Psoas muscle (tissue), 8 donors: ENCODE results near the gene XXYLT1. TPM values are rescaled to one million over a fixed set of nuclear protein-coding genes. Genes with fewer than 3 reads are reported as not detected.
"Not testable (repeated sequence)": the region's sequence is repeated elsewhere in the genome, so short reads cannot be mapped to it uniquely, and the experiment has no call there.

ENCODE experiments used
- ATAC-seq, 4 donors: fragments of 200-7000 bp; cut with Tn5 transposase; one replicate each; pipeline ENCODE4 v1.9.1; 2020; ENCODE audit warnings: moderate library complexity in 3 of 4, mild to moderate bottlenecking in 2 of 4
- DNase-seq, 2 donors: peaks; one replicate each; pipeline ENCODE4 v3.0.0-alpha.2; 2020
- H3K27ac ChIP-seq: fragments of 200-600 bp; one replicate; pipeline ENCODE4 v1.8.0; 2022
- H3K27me3 ChIP-seq, 3 donors: fragments of 200-600 bp in 1 of 3; one replicate each; pipeline versions ENCODE4 v1.6.1 to v1.8.0; 2013 to 2022; ENCODE audit warnings: low read length in 2 of 3, mild to moderate bottlenecking in 2 of 3, moderate library complexity in 1 of 3; ENCODE audit not compliant: insufficient read depth in 3 of 3
- H3K36me3 ChIP-seq, 2 donors: fragments of 200-600 bp in 1 of 2; one replicate each; pipeline versions ENCODE4 v1.6.1 to v1.8.0; 2013 to 2022; ENCODE audit warnings: low read depth in 1 of 2, mild to moderate bottlenecking in 1 of 2, moderate library complexity in 1 of 2; ENCODE audit not compliant: insufficient read depth in 1 of 2
- H3K4me1 ChIP-seq: fragments of 200-600 bp; one replicate; pipeline ENCODE4 v1.8.0; 2022
- H3K4me3 ChIP-seq: fragments of 200-600 bp; one replicate; pipeline ENCODE4 v1.8.0; 2022; ENCODE audit warnings: mild to moderate bottlenecking
- H3K9me3 ChIP-seq: fragments of 200-600 bp; one replicate; pipeline ENCODE4 v1.8.0; 2022
- CTCF ChIP-seq: fragments of 200-600 bp; IDR thresholded peaks from one replicate; pipeline ENCODE4 v1.8.0; 2022; ENCODE audit warnings: antibody characterized with exemption
- WGBS, 3 donors: extraction: QIAGEN DNeasy Blood & Tissue Kit; methylation state at CpG; one replicate each; pipeline versions ENCODE4 v1.1.6 to v1.1.7; 2013; 5-methylcytosine and 5-hydroxymethylcytosine counted together
- intact Hi-C, 2 donors: fragments of 100-400 bp; cut with DNase I; formaldehyde crosslinking; loops; one replicate each; pipeline versions ENCODE4 v1.11.0 to v1.14.2; 2022
- polyA plus RNA-seq, 3 donors: library from polyadenylated mRNA; stranded (reverse); fragments of 200-250 nt; gene quantifications; one replicate each; pipeline ENCODE4 v1.2.3, GENCODE V29; 2013
- total RNA-seq, 4 donors: library from RNA; stranded (reverse); fragmentation: NEBNext Ultra II Directional in 2 of 4; extraction: Animal tissue kit (Norgen Biotek cat#: 25700) in 2 of 4; gene quantifications; one replicate each; pipeline versions ENCODE4 v1.2.1 to v1.2.4, GENCODE V29; 2021 to 2023
- donor health status: healthy with polysubstance abuse.
- donor health status: DM: no; HTN: no; CAD: no; lungs with moderate emphysema.
- donor health status: Bipolar disorder and iron deficiency.
- donor health status: healthy.
- donor health status: DM: yes; HTN: yes; CAD: no.
- donor health status: DM: no; HTN: no; CAD: no.
- donor health status: DM: no; HTN: no; CAD: no.
- donor health status: DM: yes; HTN: yes; CAD: no.

The XXYLT1 gene
- total and polyA plus RNA-seq, 7 donors = 0.86 to 3.5 (median 1.8) TPM

DNA sequence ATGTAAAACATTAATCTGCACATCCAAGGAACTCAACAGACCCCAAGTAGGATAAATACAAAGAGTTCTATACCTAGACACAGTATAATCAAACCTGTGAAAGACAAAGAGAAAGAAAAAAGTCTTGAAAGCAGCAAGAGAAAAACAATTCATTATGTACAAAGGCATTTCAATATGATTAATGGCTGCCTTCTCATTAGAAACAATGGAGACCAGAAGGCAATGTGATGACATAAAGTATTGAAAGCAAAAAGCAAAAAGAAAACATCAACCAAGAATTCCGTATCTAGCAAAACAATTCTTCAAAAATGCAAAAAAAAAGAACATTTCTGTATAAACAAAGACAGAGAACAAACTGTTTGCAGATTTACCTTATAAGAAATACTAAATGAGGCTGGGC is 81.1 kb downstream of the XXYLT1 start:
- no peak for ATAC-seq
- no peak for TF ChIP-seq CTCF
- H3K36me3 ChIP-seq = no peaks in the 10 kb centered on the region
- no peaks in the 10 kb centered on the region for H3K27me3 ChIP-seq
- DNase-seq = no peak
- intact Hi-C loops = no loop called here
- no peak overlapping the region for H3K27ac ChIP-seq
- 94 to 100% (median 99%) methylated on average over 1 of the region's 1 CpG for WGBS, 3 donors
- H3K4me1 ChIP-seq = peaks cover 12% of the 10 kb centered on the region
- peaks cover 12% of the 10 kb centered on the region for H3K9me3 ChIP-seq
- no peak overlapping the region for H3K4me3 ChIP-seq

- 92 to 96% (median 93%) methylated on average over 3 of the region's 3 CpGs for WGBS, 3 donors
- no peak for DNase-seq
- no peaks in the 10 kb centered on the region for H3K27me3 ChIP-seq
- H3K27ac ChIP-seq = no peak overlapping the region
- intact Hi-C loops = no loop called here
- H3K4me1 ChIP-seq = peaks cover 12% of the 10 kb centered on the region
- TF ChIP-seq CTCF = no peak
- H3K9me3 ChIP-seq = peaks cover 12% of the 10 kb centered on the region
- H3K36me3 ChIP-seq = no peaks in the 10 kb centered on the region
- H3K4me3 ChIP-seq = no peak overlapping the region
- no peak for ATAC-seq
Observed at GRCh38 chr3:195188426-195188927, 82.5 kb downstream of the XXYLT1 start.

GRCh38 chr3:195187609-195188425 is 83.1 kb downstream of the XXYLT1 start:
- 41 to 48% (median 42%) methylated on average over 5 of the region's 5 CpGs for WGBS, 3 donors
- Histone ChIP-seq H3K27ac (no peak overlapping the region), H3K27me3 (no peaks in the 10 kb centered on the region), H3K4me1 (peaks cover 12% of the 10 kb centered on the region), H3K4me3 (no peak overlapping the region), H3K9me3 (peaks cover 12% of the 10 kb centered on the region), H3K36me3 (no peaks in the 10 kb centered on the region)
- TF ChIP-seq CTCF = no peak
- intact Hi-C loops = no loop called here
- DNase-seq = no peak
- peak in 3 of 4 donors; percentile 59 to 82 (median 67) for ATAC-seq

DNA sequence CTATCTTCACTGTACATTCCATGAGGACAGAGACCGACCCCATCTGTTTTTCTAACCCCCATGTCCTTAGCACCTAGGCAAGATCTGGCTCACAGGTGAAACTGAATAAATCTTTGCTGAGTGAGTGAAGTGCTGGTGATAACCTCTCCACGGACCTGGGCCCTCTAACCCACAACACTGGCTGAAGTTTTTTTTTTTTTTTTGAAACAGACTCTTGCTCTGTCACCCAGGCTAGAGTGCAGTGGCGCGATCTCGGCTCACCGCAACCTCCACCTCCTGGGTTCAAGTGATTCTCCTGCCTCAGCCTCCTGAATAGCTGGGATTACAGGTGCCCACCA is 84.3 kb downstream of the XXYLT1 start:
- H3K36me3 ChIP-seq, ATAC-seq, H3K27me3 ChIP-seq, H3K4me3 ChIP-seq, intact Hi-C loops, H3K27ac ChIP-seq, DNase-seq: not testable (repeated sequence)
- 94 to 99% (median 96%) methylated on average over 6 of the region's 6 CpGs for WGBS, 3 donors
- Histone ChIP-seq H3K9me3 (peaks cover 12% of the 10 kb centered on the region), H3K4me1 (peaks cover 12% of the 10 kb centered on the region)

DNA sequence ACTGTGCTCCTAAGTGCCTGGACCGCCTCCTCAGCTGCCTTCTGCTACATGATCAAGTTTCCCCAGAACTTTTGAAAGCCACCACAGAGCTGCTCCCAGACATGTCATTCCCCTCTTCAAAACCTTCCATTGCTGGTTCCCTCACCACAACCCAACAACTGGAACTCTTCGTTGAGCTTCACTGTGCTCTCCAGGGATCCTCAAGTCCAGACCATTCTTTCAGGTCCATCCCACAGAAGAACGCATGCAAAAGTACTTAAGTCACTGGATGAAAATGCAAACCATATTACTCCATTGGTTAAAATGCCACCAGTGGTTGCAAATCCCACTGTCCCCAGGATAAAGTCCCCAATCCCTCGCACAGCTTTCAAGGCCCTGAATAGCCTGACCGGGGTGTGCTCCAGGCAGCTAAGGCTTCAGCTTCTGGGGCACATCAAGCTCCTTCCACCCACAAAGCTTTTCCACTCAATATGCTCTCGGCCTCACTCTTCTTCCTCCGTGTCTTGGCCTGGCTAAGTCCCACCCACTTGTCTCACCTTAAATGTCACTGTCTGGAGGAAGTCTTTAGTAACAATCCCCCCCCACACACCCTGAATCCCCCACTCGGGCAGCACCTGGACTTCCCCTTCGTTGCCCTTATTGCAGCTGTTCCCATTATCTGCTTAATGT is 84.8 kb downstream of the XXYLT1 start:
- H3K4me3 ChIP-seq = no peak overlapping the region
- DNase-seq = no peak
- TF ChIP-seq CTCF = no peak

More for the DNA sequence above, 84.8 kb downstream of the XXYLT1 start:
- no peaks in the 10 kb centered on the region for H3K36me3 ChIP-seq
- 83 to 91% (median 84%) methylated on average over 9 of the region's 9 CpGs for WGBS, 3 donors
- intact Hi-C loops = no loop called here
- no peak overlapping the region for H3K27ac ChIP-seq
- peaks cover 12% of the 10 kb centered on the region for H3K4me1 ChIP-seq
- no peaks in the 10 kb centered on the region for H3K27me3 ChIP-seq
- H3K9me3 ChIP-seq = peaks cover 7% of the 10 kb centered on the region
- no peak for ATAC-seq
